DND-41 (cell line): ENCODE measurements around the gene PLA2G2E.

Experiments
- ATAC-seq: fragments of 200-7000 bp; cut with Tn5 transposase; 3 replicates; pipeline ENCODE4 v1.9.1; 2021; ENCODE audit warnings: low read depth; ENCODE audit not compliant: insufficient read depth
- DNase-seq: peaks from one replicate; pipeline ENCODE4 v3.0.0-alpha.2; 2020
- H2AFZ ChIP-seq: 2 replicates; pipeline ENCODE4 v1.6.0; 2012; ENCODE audit warnings: low read depth, low read length
- H3K27ac ChIP-seq: 2 replicates; pipeline ENCODE4 v1.5.1; 2012; ENCODE audit warnings: low read length, inconsistent platforms
- H3K27me3 ChIP-seq: fragments of 200-600 bp; sonication (generic); 2 replicates; pipeline ENCODE4 v1.6.0; 2012; ENCODE audit warnings: low read length, mild to moderate bottlenecking, inconsistent platforms; ENCODE audit not compliant: insufficient read depth, poor library complexity
- H3K36me3 ChIP-seq: 2 replicates; pipeline ENCODE4 v1.5.1; 2012; ENCODE audit warnings: low read length, inconsistent platforms; ENCODE audit not compliant: insufficient read depth
- H3K4me1 ChIP-seq: 2 replicates; pipeline ENCODE4 v1.5.1; 2012; ENCODE audit warnings: mild to moderate bottlenecking, low read length; ENCODE audit not compliant: insufficient read depth
- H3K4me2 ChIP-seq: 2 replicates; pipeline ENCODE4 v1.6.0; 2012; ENCODE audit warnings: mild to moderate bottlenecking, moderate library complexity, low read length, inconsistent platforms; ENCODE audit not compliant: insufficient read depth
- H3K4me3 ChIP-seq, 2 experiments: fragments of 200-600 bp in 1 of 2; shearing (Covaris generic) in 1 of 2; 2 replicates each; pipeline ENCODE4 v1.5.1; 2012 to 2016; ENCODE audit warnings: inconsistent platforms in 2 of 2, low read length in 2 of 2, mild to moderate bottlenecking in 2 of 2, low read depth in 1 of 2, moderate library complexity in 1 of 2
- H3K79me2 ChIP-seq: 2 replicates; pipeline ENCODE4 v1.6.0; 2012; ENCODE audit warnings: low read length, inconsistent platforms; ENCODE audit not compliant: insufficient read depth
- H3K9ac ChIP-seq: 2 replicates; pipeline ENCODE4 v1.6.0; 2012; ENCODE audit warnings: low read depth, mild to moderate bottlenecking, inconsistent platforms, low read length, moderate library complexity
- H3K9me3 ChIP-seq: 2 replicates; pipeline ENCODE4 v1.5.1; 2012; ENCODE audit warnings: low read length, moderate library complexity, mild to moderate bottlenecking, inconsistent platforms; ENCODE audit not compliant: insufficient read depth, severe bottlenecking
- H4K20me1 ChIP-seq: 2 replicates; pipeline ENCODE4 v1.6.0; 2012; ENCODE audit warnings: low read length; ENCODE audit not compliant: insufficient read depth
- CTCF ChIP-seq: IDR thresholded peaks from 2 replicates; pipeline ENCODE4 v1.5.1; 2012; ENCODE audit warnings: borderline replicate concordance, low read length, moderate library complexity, mild to moderate bottlenecking; ENCODE audit not compliant: poor library complexity, severe bottlenecking; ENCODE audit errors: extremely low read depth
- EZH2 ChIP-seq: IDR thresholded peaks from 3 replicates; pipeline ENCODE4 v1.6.1; 2012; ENCODE audit warnings: borderline replicate concordance, low read depth, mild to moderate bottlenecking, moderate library complexity, low read length, inconsistent platforms; ENCODE audit not compliant: severe bottlenecking

The PLA2G2E gene

GRCh38 chr1:19877821-19878636 is 45.4 kb downstream of the PLA2G2E start:
- no peak overlapping the region for H3K4me3 ChIP-seq
- ATAC-seq (no peak), DNase-seq (peak; percentile 11)
- no peaks in the 10 kb centered on the region for H4K20me1 ChIP-seq
- peaks cover 6% of the 10 kb centered on the region for H3K4me1 ChIP-seq
- no peaks in the 10 kb centered on the region for H3K27me3 ChIP-seq
- no peak overlapping the region for H3K27ac ChIP-seq
- H3K9ac ChIP-seq = no peak overlapping the region
- H3K79me2 ChIP-seq = peaks cover 8% of the 10 kb centered on the region
- H3K9me3 ChIP-seq = no peaks in the 10 kb centered on the region
- no peaks in the 10 kb centered on the region; the same call in 1 of the 2 replicates for H3K36me3 ChIP-seq
- H3K4me2 ChIP-seq = no peak overlapping the region
- no peak overlapping the region for H2AFZ ChIP-seq
- TF ChIP-seq CTCF = no peak
- TF ChIP-seq EZH2 = no peak

GRCh38 chr1:19877181-19877750 is 46.2 kb downstream of the PLA2G2E start:
- ATAC-seq (no peak), DNase-seq (no peak)
- Histone ChIP-seq H3K79me2 (peaks cover under 1% of the 10 kb centered on the region), H3K27me3 (no peaks in the 10 kb centered on the region), H3K36me3 (no peaks in the 10 kb centered on the region; the same call in 1 of the 2 replicates), H4K20me1 (no peaks in the 10 kb centered on the region), H3K4me1 (peaks cover 6% of the 10 kb centered on the region), H3K27ac (no peak overlapping the region), H3K4me2 (no peak overlapping the region), H3K4me3 (no peak overlapping the region), H3K9ac (no peak overlapping the region), H3K9me3 (no peaks in the 10 kb centered on the region), H2AFZ (no peak overlapping the region)
- no peak for TF ChIP-seq CTCF
- no peak for TF ChIP-seq EZH2

GRCh38 chr1:19872190-19872589 is 51.2 kb downstream of the PLA2G2E start:
- no peaks in the 10 kb centered on the region for H4K20me1 ChIP-seq
- no peak overlapping the region for H3K27ac ChIP-seq
- H3K4me1 ChIP-seq = no peaks in the 10 kb centered on the region
- no peak overlapping the region for H3K4me2 ChIP-seq
- DNase-seq = no peak
- H3K4me3 ChIP-seq = no peak overlapping the region
- TF ChIP-seq CTCF (no peak), EZH2 (no peak)
- peaks cover 5% of the 10 kb centered on the region for H3K27me3 ChIP-seq
- H3K36me3 ChIP-seq = no peaks in the 10 kb centered on the region
- H3K9ac ChIP-seq = no peak overlapping the region
- no peak for ATAC-seq
- H2AFZ ChIP-seq = no peak overlapping the region
- H3K79me2 ChIP-seq = no peaks in the 10 kb centered on the region
- no peaks in the 10 kb centered on the region for H3K9me3 ChIP-seq
